NCI-H2171 treated with DMSO at 0.1 percent for 48 hours (cell line): ENCODE data around the gene CCNJL.

Source experiments
- DNase-seq: peaks from one replicate; lab custom pipeline; 2025; lab: John Stamatoyannopoulos, UW

CCNJL gene

DNA sequence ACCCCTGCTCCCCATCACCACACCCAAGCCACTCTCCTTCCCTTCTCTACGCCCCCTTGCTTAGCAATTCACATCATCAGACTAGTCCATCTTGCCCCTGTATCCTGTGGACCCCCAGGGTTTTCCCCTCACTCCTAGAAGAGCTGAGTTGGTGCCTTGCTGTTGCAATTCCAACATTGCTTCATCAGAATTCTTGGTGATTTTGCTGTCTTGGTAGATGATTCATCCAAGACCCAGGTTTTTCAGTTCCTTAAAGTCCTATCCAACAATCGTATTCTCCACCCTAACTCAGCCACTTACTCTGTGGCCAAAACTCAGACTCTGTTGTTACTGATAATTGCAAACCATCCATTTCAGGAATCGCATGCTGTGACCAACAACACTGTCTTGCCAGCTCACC is 21.4 kb upstream of the CCNJL start:
- no peak for DNase-seq

DNA sequence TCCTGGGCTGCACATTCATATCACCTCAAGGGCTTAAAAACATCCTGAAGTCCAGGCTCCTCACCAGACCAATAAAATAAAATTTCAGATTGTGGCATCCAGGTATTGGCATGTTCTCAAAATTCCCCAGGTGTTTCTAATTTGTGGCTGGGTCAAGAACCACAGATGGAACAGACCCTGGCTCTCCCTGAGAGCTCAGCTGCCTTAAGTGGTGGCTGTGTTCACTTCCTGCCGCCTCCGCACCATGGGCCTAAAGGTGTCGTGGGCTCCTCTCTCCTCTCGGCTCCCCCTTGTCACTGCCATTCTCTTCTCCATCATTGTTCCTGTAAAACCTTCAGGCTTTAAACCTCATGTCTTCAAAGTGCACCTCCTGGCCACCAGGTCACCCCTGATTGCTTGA is 17.8 kb upstream of the CCNJL start:
- DNase-seq: no peak

DNA sequence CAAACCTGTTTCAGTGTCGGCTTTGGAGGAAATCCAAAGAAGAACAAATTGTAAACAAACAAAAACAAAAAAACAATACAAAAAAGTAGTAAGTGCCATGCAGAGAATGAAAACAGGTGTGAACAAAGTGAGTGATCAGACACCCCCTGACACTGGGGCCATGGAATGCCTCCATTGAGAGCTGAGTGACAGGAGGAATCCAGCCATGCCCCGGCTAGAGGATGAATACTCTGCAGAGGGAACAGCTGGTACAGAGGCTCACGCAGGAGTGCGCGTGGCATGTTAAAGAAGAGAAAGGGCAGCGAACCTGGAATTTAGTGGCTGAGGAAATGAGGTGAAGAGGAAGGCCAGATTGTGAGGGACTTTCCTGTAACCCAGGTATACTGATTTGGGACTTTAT is 15.5 kb upstream of the CCNJL start:
- peak; percentile 10 for DNase-seq

DNA sequence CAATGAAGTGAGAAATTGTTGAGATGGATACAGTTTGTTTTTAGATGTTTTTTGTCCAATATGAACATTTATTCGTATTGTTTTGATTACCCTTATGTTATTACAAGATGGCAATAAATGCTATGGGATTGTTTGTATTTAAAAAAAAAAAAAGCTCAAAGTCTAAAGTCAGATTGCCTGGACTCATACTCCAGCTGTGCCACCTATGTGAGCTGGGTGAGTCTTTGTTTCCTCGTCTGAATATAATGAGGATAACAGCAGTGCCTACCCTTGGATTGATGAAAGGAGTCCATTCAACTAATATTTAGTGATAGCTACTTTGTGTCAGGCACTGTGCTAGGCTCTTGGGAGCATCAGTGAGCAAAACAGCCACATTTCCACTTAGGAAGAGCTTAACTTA is 14.6 kb upstream of the CCNJL start:
- no peak for DNase-seq

DNA sequence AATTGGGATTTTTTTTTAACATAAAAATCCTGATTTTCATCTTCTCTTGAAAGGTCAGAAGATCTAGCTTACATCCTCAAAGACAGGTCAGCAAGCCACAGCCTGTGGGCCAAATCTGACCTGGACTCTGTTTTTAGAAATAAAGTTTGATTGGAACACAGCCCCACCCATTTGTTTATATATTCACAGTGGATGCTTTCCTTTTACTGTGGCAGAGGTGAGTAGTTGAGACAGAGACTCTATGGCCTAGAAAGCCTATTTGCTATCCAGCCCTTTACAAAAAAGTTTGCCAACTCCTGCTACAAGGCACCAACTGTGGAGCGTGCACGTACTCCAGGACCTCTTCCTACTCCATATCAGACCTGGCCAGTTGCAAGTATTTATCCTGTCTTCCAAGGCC is 13.4 kb upstream of the CCNJL start:
- DNase-seq: no peak

DNA sequence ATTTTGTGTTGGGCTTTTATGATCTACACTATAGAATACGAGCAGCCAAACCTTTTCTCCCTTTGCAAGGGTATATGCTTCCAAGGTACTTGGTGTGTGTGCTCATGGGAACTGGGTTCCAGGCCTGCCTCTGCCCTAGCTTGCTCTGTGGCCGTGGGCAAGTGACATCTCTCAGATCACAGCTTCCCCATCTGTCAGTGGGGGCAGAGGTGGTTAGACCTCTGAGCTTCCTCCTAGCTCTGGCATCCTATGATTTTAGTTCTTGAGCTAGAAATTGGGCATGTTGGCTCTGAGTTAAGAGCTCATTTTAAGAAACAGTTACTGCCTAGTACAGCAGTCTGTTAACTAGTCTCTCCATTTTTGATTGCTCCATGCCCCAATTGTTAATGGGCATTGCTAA is 12.5 kb upstream of the CCNJL start:
- DNase-seq: no peak

DNA sequence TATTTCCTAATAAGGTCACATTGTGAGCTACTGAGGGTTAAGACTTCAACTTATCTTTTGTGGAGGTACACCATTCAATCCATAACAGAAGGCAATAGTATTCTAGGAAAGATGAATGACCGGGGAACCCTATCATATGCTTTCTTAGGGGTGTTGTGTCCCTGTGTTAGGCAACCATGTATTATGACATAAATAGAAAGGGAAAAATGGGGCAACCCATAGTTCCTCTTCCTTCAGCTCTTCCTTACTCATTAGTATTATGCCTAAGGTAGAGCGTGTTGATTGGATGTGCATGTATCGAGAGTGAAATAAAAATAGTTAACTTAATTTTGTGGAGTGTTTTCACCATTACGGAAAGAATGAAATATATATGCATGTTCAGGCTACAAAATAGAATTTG is 6.0 kb upstream of the CCNJL start:
- DNase-seq: no peak

DNA sequence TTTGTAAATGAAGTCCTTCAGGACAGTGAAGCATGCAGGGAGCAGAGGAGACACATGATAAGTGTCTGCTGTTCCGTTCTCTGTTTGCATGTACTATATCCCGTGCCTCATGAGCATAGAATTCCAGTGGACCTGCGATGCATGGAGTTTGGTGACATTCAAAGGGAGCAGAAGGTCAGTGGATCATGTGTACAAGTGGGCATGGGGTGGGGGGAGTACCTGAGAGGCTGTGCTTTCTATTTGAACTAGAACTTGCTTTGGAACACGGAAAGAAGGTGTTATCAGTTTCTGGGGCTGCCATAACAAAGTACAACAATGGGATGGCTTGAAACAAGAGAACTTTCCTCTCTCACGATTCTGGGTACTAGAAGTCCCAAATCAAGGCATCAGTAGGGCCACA is 5.1 kb upstream of the CCNJL start:
- DNase-seq: no peak

DNA sequence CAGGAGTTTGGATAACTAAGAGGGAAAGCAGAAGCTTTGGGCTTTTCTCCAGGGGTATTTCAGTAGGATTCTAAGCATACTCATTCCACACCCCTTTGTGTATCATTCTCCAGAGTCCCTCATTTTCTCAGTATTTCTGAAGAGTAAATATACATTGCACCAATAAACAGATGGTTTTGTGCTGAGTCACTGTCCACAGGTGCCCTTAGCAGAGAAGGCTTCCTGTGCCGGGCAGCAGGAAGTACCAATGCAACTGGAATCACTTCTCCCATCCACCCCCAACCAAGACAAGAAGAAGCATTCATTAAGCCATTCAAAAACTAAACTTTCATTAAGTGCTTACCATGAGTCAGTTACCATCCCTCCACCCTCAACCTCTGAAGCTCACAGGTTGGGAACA is 3.6 kb upstream of the CCNJL start:
- DNase-seq: no peak

DNA sequence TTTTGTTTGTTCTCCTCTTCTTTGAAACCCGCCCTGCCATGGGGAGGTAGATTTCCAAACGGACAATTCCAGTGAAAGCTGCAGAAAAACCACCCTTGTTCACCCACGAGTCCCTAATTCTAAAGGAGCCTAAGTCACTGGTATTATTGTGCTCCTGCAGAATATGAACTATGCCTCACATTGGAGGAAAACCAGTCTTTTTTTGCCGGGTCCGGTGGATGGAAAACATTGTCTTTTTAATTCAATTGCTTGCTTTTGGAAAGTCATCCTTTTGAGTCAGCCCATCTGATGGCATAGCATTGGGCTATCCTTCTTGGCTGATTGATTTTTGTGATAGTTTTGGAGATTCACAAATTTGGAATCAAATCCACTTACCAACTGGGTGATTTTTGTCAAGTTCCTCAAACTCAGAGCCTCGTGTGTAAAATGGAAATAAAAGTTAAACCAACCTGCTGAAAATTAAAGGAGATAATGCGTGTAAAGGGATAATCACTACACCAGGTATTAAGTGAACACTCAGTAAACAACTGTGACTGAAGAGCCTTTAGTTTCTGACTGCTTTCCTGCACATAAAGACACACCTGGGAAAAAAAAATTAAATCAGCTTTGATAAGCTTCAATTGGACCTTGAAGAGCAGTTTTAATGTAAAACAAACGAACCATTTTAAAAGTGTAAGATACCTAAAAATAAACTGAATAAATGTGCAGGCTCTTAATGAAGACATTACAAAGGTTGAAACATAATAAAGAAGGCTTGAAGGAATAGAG is 780 bp upstream of the CCNJL start:
- DNase-seq: no peak

DNA sequence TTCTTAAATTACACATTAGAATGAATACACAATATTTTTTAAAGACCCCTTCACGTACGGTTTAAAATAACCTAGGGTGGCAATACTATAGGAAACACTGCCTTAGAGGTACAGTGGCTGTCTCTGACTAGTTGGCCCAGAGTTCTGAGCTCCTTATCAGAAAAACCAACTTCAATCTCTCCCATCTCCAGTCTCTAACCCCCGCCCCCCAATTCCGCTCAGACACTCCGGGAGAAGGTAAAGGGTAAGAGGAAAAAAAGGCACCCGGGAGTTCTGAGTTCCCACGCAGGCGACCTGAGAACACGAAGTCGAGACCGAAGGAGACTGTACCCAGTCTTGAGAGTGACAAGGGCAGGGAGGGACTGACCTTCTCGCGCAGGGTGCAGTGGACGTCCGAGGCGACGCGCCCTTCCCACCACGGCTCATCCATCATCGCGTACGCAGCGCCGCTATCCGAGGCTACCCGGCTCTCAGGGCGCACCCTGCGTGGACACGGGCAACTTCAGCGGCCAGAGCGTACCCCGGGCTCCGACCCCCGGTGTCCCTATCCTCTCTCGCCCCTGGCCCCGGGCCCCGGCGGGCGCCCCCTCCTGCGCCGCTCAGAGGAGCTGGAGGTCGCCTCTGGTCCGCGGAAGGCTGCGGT is 752 bp downstream of the CCNJL start:
- DNase-seq: no peak

DNA sequence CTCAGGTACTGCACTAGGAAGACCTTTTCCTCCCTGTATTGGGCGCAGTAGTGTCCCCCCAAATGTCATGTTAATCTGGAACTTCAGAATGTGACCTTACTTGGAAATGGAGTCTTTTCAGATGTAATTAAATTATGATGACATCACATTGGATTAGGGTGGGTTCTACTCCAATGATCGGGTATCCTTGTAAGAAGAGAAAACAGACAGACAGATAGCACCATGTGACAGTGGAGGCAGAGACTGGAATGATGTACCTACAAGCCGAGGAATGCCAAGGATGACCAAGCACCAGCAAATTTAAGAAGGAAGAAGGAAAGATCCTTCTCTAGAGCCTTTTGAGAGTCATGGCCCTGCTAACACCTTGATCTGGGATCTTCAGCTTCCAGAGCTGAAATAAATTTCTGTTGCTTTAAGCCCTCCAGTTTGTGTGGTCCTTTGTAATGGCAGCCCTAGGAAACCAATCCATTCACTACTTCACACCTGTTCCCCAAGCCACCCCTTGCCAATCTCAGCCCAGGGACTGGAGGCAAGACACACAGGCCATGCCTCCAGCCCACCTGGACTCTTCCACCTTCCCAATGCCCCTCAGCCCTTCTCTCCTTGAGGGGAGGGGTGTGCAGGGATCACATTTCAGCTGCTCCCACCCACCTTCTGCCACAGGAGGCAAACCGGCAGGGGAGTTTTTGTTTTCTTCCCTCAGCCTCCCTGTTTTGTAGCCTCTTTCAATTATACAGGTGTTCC is 1.6 kb downstream of the CCNJL start:
- DNase-seq: peak; percentile 40

DNA sequence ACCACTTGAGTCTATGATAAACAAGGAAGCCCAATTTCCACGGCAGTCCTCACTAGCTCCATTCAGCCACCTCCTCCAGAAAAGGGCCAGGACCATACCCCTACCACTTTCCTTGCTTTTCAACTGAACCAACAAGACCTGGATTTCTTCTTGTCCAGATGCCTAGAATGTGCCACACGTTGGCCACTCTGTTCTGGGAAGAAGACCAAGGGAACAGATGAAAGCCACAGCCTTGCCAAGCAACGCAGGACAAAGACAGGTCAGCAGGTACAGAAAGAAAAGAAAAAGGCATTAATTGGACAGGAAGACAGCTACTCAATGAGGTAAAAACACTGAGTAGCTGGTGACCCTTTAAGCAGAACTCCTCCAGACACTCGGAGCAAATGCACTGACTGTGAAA is 2.2 kb downstream of the CCNJL start:
- DNase-seq: no peak

DNA sequence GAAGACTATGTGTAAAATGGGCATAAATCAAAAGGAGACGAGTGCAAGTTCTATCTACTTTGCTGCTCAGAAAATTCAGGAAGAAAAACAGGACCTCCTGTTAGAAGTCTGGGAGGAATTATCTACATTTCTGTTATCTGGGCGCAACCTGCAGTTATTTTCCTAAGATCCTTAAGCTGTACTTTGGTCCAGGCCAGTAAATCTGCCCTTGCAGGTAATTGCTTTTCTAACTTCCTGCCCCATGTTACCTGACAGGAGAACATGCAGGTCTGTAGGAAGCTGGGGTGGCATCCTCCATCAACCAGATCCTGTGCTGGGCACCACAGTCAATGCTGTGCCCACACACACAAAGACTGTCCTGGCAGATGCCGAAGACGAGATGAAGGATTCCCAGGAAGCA is 5.7 kb downstream of the CCNJL start:
- DNase-seq: no peak

DNA sequence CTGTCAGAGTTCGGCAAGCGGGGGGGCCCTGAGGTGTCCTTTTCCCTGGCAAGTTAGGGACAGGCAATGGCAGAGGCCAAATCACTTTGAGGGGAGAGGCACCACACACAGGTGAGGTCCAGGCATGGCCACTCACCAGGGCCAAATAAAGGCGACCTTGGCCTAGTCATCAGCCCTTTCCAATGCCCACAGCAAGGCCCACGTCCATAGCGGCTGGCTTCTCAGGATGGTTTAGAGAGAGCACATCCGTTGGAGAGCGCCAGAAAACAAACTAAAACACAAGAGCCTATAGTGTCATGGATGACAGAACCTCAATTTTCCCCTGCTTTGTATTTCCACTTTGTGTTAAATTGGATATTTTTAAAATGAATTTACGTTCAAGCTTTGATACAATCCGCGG is 7.0 kb downstream of the CCNJL start:
- no peak for DNase-seq

DNA sequence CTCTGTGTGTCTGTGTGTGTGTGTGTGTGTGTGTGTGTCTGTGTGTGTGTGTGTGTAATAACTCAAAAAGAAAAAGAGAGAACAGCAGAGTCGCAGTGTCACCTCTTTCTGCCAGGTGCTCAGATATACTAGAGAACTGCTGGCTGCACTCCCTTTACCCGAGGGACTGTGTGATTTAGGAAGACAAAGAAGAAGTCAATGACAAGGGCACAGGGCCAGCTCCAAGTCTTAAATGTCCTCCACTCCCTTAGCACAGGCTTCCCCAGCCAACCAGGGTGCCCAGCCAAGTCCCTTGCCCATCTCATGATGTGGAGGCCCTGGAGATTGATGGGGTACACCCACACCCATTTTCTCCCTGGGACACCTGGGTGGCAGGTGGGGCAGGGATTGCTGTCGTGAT is 8.7 kb downstream of the CCNJL start:
- peak; percentile 34 for DNase-seq

DNA sequence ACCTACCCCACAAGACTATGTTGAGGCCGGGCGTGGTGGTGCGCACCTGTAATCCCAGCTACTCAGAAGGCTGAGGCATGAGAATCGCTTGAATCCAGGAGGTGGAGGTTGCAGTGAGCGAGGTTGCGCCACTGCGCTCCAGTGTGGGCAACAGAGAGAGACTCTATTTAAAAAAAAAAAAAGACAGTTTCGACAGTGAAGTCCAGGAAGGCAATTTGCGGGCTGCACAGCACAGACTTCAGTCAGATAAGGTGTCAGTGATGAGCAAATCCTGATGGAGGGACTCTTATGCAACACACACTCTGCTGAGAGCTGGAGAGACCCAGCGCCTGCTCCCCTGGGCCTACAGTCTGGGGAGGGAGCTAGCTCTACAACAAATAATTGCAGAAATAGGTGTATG is 14.2 kb downstream of the CCNJL start:
- DNase-seq: peak; percentile 59

DNA sequence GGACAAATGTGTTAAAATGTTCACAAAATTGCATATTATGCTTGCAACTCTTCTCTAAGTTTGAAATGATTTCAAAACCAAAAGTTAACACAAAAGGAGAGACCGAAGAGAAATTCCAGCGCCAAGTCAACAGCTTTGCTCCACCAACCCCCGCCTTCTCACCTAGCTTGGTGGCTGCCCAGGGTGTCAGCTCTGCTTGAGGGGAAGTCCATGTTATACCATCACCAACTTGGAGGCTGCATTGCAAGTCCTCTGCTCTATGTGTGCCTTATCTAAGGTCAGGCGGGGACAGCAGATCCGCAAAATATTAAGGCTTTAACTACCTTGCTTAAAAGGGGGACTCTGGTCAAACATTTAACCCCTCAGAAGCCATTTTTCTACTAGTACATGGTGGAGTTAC is 14.6 kb downstream of the CCNJL start:
- no peak for DNase-seq

DNA sequence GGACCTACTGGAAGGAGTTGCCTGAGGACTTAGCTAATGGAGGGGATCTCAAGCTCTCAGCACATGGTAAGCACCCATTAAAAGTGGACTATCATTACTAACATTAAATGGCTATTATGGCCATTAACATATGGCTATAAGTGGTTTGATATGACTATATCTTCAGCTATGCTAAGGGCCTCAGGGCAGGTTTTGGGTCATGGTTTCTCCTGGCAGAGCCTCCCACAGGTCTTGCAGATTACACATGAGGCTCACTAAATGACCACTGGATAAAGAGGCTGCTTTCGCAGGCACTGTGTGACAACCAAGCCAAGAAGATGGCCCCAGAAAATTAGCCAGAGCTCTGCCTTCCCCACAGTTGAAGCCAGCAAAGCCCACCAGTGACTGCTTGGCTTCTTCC is 15.4 kb downstream of the CCNJL start:
- DNase-seq: no peak

DNA sequence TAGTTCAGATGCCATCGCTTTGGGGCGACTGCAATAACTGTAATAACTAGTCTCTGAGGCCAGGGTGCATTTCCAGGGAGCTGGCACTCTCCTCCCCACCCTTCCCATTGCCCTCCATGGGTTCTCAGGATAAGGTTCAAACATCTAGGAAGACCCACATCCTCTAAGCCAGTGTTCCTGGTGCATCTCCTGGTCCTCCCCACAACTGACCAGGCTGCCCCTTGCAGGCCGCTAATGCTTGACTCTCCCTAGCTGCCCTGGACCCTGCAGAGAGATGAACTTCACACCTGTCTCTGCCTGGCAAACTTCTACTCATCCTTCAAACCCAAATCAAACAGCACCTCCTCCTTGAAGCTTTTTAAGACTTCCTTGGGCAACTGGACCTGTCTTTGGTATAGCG is 15.9 kb downstream of the CCNJL start:
- DNase-seq: no peak

DNA sequence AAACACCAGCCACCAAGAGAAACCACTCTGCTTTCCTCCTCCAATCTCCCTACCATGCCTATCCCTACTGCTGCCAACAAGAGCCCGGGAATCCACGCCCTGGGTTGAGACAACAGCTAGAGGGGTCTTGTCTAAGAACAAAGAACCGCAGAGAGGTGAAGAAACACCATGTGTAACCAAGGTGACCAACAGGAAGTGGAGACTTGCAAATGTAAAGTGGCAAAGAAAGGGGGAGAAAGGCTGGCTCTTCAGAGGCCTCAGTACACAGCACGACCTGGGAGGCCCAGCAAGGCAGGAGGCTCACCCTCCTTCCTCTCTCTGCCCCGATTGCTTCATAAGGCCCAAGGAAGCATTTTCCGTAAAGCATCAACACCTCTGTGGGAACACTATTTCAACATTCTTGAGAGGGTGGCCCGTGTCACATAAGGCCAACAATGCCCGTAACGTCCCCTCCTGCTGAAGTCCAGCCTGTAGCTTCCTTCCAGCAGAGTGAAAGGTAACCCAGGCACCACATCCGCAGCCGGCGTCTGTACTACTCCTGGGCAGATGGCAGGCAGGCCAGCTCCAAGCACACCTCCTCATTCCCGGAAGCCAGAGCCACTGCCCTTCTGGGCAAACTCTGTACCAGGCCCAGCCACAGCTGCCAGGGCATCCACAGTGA is 18.3 kb downstream of the CCNJL start:
- DNase-seq: no peak

DNA sequence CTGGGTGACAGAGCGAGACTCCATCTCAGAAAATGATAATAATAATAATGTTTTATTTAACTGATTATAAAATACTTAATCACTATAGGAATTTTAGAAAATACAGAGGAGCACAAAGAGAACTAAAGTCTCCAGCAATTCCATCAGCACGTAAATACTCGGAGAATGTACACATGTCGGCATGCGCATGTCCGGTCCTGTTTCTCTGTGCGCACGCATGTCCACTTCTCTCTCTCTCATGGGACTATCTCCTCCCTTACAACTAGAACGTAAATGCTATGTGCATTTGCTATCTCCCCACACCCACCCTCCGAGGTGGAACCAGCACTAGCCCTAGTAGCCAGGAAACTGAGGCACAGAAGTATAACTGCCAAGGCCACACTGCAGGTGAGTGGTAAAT is 19.0 kb downstream of the CCNJL start:
- DNase-seq: no peak

DNA sequence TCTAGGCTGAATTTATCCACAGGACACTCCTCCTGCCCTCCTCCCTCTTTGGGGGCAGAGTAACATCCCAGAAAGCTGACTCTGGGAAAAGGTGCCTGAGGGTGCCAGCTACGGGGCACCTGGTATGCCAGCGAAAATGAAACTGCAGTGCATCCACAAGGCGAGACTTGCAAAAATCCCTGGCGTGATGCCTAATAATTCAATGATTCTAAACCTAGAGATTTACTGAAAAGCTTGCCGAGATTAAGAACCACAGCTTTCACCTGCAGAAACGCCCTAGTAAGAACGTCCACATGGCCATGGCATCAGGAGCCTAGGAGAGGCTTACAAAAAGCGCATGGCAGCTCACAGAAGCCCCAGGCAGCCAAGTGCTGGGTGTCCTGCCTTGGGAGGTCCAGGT is 20.9 kb downstream of the CCNJL start:
- no peak for DNase-seq
